SK-N-SH (cell line): ENCODE results near the gene GNAI1. TPM values are rescaled to one million over a fixed set of nuclear protein-coding genes. Genes with fewer than 3 reads are reported as not detected.

Experiments used
- CTCF ChIA-PET: fragments of 300-600, 350-600 bp; formaldehyde crosslinking; extraction: SDS; loops from one replicate; lab custom pipeline; 2021; lab: Yijun Ruan, JAX
- POLR2A ChIA-PET: fragments of 350-600 bp; sonication (Branson Sonifier 250); formaldehyde crosslinking; extraction: SDS; loops from one replicate; lab custom pipeline; 2020; ENCODE audit warnings: antibody characterized with exemption, inconsistent platforms; lab: Yijun Ruan, JAX
- DNase-seq: peaks from one replicate; pipeline ENCODE4 v3.0.0; 2012
- H2AFZ ChIP-seq: fragments of 200-600 bp; sonication (generic); 2 replicates; pipeline ENCODE4 v1.8.1; 2016; ENCODE audit warnings: antibody characterized with exemption, mild to moderate bottlenecking, low read depth
- H3F3A ChIP-seq: fragments of 200-600 bp; sonication (generic); replicated peaks from 2 replicates; pipeline ENCODE3; 2016; ENCODE audit warnings: antibody characterized with exemption, mild to moderate bottlenecking; ENCODE audit not compliant: insufficient read depth
- H3K27ac ChIP-seq, 2 experiments: fragments of 200-500 bp in 1 of 2; fragments of 200-600 bp in 1 of 2; sonication (Bioruptor generic) in 1 of 2; sonication (generic), shearing (Covaris generic) in 1 of 2; 2 replicates each; pipeline versions ENCODE4 v1.5.1 to v1.6.1; 2014 to 2016; ENCODE audit warnings: low read depth in 2 of 2, inconsistent platforms in 1 of 2, low read length in 1 of 2, mild to moderate bottlenecking in 1 of 2, mixed read lengths in 1 of 2
- H3K27me3 ChIP-seq: fragments of 200-600 bp; sonication (generic), shearing (Covaris generic); 2 replicates; pipeline ENCODE4 v1.6.1; 2016; ENCODE audit warnings: mixed run types; ENCODE audit not compliant: insufficient read depth
- H3K36me3 ChIP-seq, 2 experiments: fragments of 200-500 bp in 1 of 2; fragments of 200-600 bp in 1 of 2; sonication (Bioruptor generic) in 1 of 2; sonication (generic) in 1 of 2; replicated peaks in 1 of 2; 2 replicates each; pipeline versions ENCODE3 to v1.5.1; 2014 to 2016; ENCODE audit warnings: low read length in 1 of 2, mild to moderate bottlenecking in 1 of 2; ENCODE audit not compliant: insufficient read depth in 2 of 2, control insufficient read depth in 1 of 2
- H3K4me1 ChIP-seq, 2 experiments: fragments of 200-500 bp in 1 of 2; fragments of 200-600 bp in 1 of 2; sonication (Bioruptor generic) in 1 of 2; sonication (generic), shearing (Covaris generic) in 1 of 2; 2 replicates each; pipeline versions ENCODE4 v1.5.1 to v1.6.1; 2014 to 2016; ENCODE audit warnings: low read depth in 1 of 2, low read length in 1 of 2, mixed run types in 1 of 2; ENCODE audit not compliant: insufficient read depth in 2 of 2, control insufficient read depth in 1 of 2
- H3K4me2 ChIP-seq: fragments of 200-600 bp; sonication (generic), shearing (Covaris generic); 2 replicates; pipeline ENCODE4 v1.6.1; 2017; ENCODE audit warnings: mixed run types
- H3K4me3 ChIP-seq, 2 experiments: fragments of 200-500 bp in 1 of 2; fragments of 200-600 bp in 1 of 2; sonication (Bioruptor generic) in 1 of 2; sonication (generic), shearing (Covaris generic) in 1 of 2; 2 replicates each; pipeline versions ENCODE4 v1.5.1 to v1.8.1; 2014 to 2016; ENCODE audit warnings: low read depth in 2 of 2, inconsistent platforms in 1 of 2, low read length in 1 of 2, mild to moderate bottlenecking in 1 of 2, mixed read lengths in 1 of 2, moderate library complexity in 1 of 2
- H3K79me2 ChIP-seq: fragments of 200-600 bp; sonication (generic); 2 replicates; pipeline ENCODE4 v1.8.1; 2017; ENCODE audit warnings: mild to moderate bottlenecking; ENCODE audit not compliant: insufficient read depth
- H3K9ac ChIP-seq: fragments of 200-600 bp; sonication (generic); 2 replicates; pipeline ENCODE4 v1.6.1; 2017; ENCODE audit warnings: mixed run types
- H3K9me2 ChIP-seq: fragments of 200-600 bp; sonication (generic); 2 replicates; pipeline ENCODE4 v1.6.1; 2017; ENCODE audit warnings: mixed run types
- H3K9me3 ChIP-seq: fragments of 200-600 bp; sonication (generic); 2 replicates; pipeline ENCODE4 v1.6.1; 2017; ENCODE audit warnings: mixed run types, mild to moderate bottlenecking, moderate library complexity
- H4K20me1 ChIP-seq: fragments of 200-600 bp; sonication (generic); 2 replicates; pipeline ENCODE4 v1.6.1; 2017; ENCODE audit warnings: mild to moderate bottlenecking, mixed run types; ENCODE audit not compliant: insufficient read depth
- EZH2phosphoT487 ChIP-seq: fragments of 200-600 bp; sonication (generic); IDR thresholded peaks from 2 replicates; pipeline ENCODE4 v1.6.1; 2017; ENCODE audit warnings: low read depth, mixed run types, mild to moderate bottlenecking, antibody characterized with exemption, moderate library complexity, borderline replicate concordance
- FOSL2 ChIP-seq: IDR thresholded peaks from 2 replicates; pipeline ENCODE4 v1.4.0; 2012; ENCODE audit warnings: low read depth, mild to moderate bottlenecking, moderate library complexity, borderline replicate concordance
- FOXM1 ChIP-seq: IDR thresholded peaks from 2 replicates; pipeline ENCODE4 v1.4.0; 2012; ENCODE audit warnings: low read depth, mild to moderate bottlenecking
- GABPA ChIP-seq: IDR thresholded peaks from 2 replicates; pipeline ENCODE4 v1.4.0; 2012; ENCODE audit warnings: low read depth, mild to moderate bottlenecking
- GATA2 ChIP-seq: sonication (generic); formaldehyde crosslinking; IDR thresholded peaks from 2 replicates; pipeline ENCODE4 v1.5.0; 2020; ENCODE audit warnings: mild to moderate bottlenecking, missing genetic modification reagents
- IRF3 ChIP-seq: fragments of 150-350 bp; IDR thresholded peaks from 2 replicates; pipeline ENCODE4 v1.6.1; 2016; ENCODE audit warnings: mild to moderate bottlenecking, low read depth, low read length
- JUND ChIP-seq: IDR thresholded peaks from 2 replicates; pipeline ENCODE4 v1.4.0; 2012
- MEF2A ChIP-seq: IDR thresholded peaks from 2 replicates; pipeline ENCODE4 v1.4.0; 2012; ENCODE audit warnings: low read depth, borderline replicate concordance
- MXI1 ChIP-seq: IDR thresholded peaks from 2 replicates; pipeline ENCODE4 v1.6.1; 2012; ENCODE audit warnings: mild to moderate bottlenecking, low read depth, low read length, improper control_type of control experiment
- NRF1 ChIP-seq: IDR thresholded peaks from 2 replicates; pipeline ENCODE4 v1.6.1; 2012; ENCODE audit warnings: low read depth, mild to moderate bottlenecking, low read length
- POLR2AphosphoS5 ChIP-seq: IDR thresholded peaks from 2 replicates; pipeline ENCODE4 v1.6.1; 2012; ENCODE audit warnings: low read depth, low read length
- RAD21 ChIP-seq: IDR thresholded peaks from 2 replicates; pipeline ENCODE4 v1.6.1; 2012; ENCODE audit warnings: mild to moderate bottlenecking, low read length
- SIN3A ChIP-seq: IDR thresholded peaks from 2 replicates; pipeline ENCODE4 v1.6.1; 2012; ENCODE audit warnings: low read depth, mild to moderate bottlenecking, low read length, moderate library complexity, borderline replicate concordance
- TCF12 ChIP-seq: IDR thresholded peaks from 2 replicates; pipeline ENCODE4 v1.4.0; 2012
- TEAD4 ChIP-seq: IDR thresholded peaks from 2 replicates; pipeline ENCODE4 v1.4.0; 2012; ENCODE audit warnings: mild to moderate bottlenecking, borderline replicate concordance; ENCODE audit not compliant: insufficient read depth
- YY1 ChIP-seq: IDR thresholded peaks from 2 replicates; pipeline ENCODE4 v1.4.0; 2012; ENCODE audit warnings: low read depth, mild to moderate bottlenecking
- WGBS: methylation state at CpG from one replicate; pipeline ENCODE4 v1.1.6; 2017; ENCODE audit warnings: low lambda C conversion rate; 5-methylcytosine and 5-hydroxymethylcytosine counted together
- polyA plus RNA-seq, 3 experiments: library from polyadenylated mRNA; depleted of rRNA; stranded (reverse); fragments of >200 nt; gene quantifications; 2 replicates each; pipeline ENCODE4 v1.2.3, GENCODE V29; 2012
- TF ChIP-seq, protein P1 (sequence below): IDR thresholded peaks from 2 replicates; pipeline ENCODE4 v1.4.0; 2012; ENCODE audit warnings: low read depth
- TF ChIP-seq, protein P2 (sequence below): IDR thresholded peaks from 2 replicates; pipeline ENCODE4; 2012
- TF ChIP-seq, protein P3 (sequence below): fragments of 150-350 bp; IDR thresholded peaks from 2 replicates; pipeline ENCODE4 v1.6.1; 2017; ENCODE audit warnings: antibody characterized with exemption, low read length, low read depth, borderline replicate concordance
- TF ChIP-seq, protein P4 (sequence below): IDR thresholded peaks from 2 replicates; pipeline ENCODE4 v1.4.0; 2012; ENCODE audit warnings: low read depth, borderline replicate concordance

Gene GNAI1
- polyA plus RNA-seq, 1 of the 3 experiments (the other 2 are of a cell fraction): 69.1 TPM

DNA sequence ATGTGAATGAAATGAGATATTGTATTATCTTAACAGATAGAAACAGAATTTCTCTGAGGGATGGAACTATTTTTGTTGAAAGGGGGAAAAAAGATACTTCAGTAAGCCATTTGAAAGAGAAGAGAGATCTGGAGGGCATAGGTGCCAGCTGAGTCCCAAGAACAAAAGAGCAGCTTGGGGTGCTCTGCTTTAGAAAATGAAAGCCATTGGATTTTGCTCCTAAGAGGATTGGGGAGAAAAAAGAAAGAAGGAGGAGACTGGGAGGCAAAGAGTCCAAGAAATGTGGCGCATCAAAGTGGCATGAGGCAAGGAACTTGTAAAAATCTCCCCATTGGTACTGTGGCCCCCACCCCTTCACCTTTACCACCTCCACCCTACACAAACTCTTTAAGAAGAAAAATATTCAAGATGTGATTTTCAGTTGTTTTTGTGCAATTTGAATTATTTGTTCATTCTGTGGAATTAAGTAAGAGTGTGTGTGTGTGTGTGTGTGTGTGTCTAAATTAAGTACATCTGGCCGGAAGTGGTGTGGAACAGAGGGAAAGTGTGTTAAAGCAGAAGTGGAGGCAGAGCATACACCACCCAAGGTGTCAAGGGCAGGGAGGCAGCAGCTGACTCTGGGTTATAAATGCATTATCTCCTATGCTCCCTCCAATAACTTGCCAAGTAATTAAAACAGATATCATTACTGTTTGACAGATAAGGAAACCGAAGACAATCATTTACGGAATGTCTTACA lies 9.9 kb upstream of the GNAI1 start:
- no peaks in the 10 kb centered on the region for H3F3A ChIP-seq
- H3K27ac ChIP-seq: no peak overlapping the region
- no peaks in the 10 kb centered on the region for H3K4me1 ChIP-seq
- no peaks in the 10 kb centered on the region for H3K79me2 ChIP-seq
- no peaks in the 10 kb centered on the region for H3K36me3 ChIP-seq
- no peaks in the 10 kb centered on the region for H3K9me3 ChIP-seq
- ChIA-PET CTCF (interaction anchor here (0.6 to 1.2 kb wide), 2 partner anchors 45 to 329 kb away, joined by 3 read pairs; no protein-coding TSS in a partner anchor), POLR2A (no interaction called here)
- no peaks in the 10 kb centered on the region for H4K20me1 ChIP-seq
- no peak overlapping the region for H3K4me2 ChIP-seq
- no peaks in the 10 kb centered on the region for H3K27me3 ChIP-seq
- H3K9ac ChIP-seq: no peak overlapping the region
- H2AFZ ChIP-seq: no peak overlapping the region
- H3K4me3 ChIP-seq: no peak overlapping the region
- no peak for TF ChIP-seq FOXM1
- TF ChIP-seq RAD21: no peak
- TF ChIP-seq NRF1: no peak
- DNase-seq: no peak
- no peaks in the 10 kb centered on the region for H3K9me2 ChIP-seq
- WGBS: 86% methylated on average over 4 of the region's 4 CpGs

DNA sequence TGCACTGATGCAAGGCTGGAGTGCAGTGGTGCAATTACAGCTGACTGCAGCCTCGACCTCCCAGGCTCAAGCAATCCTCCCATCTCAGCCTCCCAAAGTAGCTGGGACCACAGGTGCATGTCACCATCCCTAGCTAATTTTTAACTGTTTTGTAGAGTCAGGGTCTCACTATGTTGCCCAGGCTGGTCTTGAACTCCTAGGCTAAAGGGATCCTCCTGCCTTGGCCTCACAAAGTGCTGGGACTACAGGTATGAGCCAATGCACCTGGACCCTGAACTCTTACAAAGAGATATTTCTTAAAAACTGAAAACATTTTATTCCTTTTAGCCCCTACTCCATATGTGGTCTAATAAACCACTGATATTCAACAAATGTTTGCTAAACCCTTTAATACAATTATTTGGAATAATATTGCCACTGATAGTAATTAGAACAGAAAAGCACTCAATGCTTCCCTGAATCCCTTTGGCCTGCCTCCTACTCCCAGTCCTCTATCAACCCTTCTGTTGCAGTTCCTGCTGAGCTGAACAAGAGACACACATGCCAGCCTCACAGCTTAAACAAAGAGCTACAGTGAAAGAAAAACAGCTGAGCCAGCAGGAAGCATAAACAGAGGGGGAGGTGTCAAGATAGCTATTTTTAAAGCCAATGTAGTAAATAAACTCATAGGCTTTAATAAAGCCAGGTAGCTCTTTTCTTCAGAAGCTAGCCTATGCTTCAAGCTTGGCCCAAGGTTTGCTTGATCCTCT lies 7.0 kb upstream of the GNAI1 start:
- no peak overlapping the region for H3K27ac ChIP-seq
- ChIA-PET CTCF (interaction anchor here (0.9 to 1.2 kb wide), 5 partner anchors 24 to 265 kb away, joined by 3 to 4 read pairs (median 3); no protein-coding TSS in a partner anchor), POLR2A (no interaction called here)
- no peak overlapping the region; the same call in 1 of the 2 replicates for H2AFZ ChIP-seq
- H3K4me1 ChIP-seq: no peaks in the 10 kb centered on the region; a peak in 1 of 4 replicates
- no peaks in the 10 kb centered on the region for H3K9me3 ChIP-seq
- no peak overlapping the region for H3K9ac ChIP-seq
- H3K36me3 ChIP-seq: no peaks in the 10 kb centered on the region
- DNase-seq: no peak
- no peak overlapping the region for H3K4me3 ChIP-seq
- no peaks in the 10 kb centered on the region for H4K20me1 ChIP-seq
- H3F3A ChIP-seq: peaks cover 8% of the 10 kb centered on the region
- H3K79me2 ChIP-seq: no peaks in the 10 kb centered on the region
- no peaks in the 10 kb centered on the region for H3K9me2 ChIP-seq
- 68% methylated on average over 1 of the region's 1 CpG for WGBS
- no peaks in the 10 kb centered on the region for H3K27me3 ChIP-seq
- TF ChIP-seq MEF2A: no peak
- no peak for TF ChIP-seq JUND
- TF ChIP-seq SIN3A: no peak
- TF ChIP-seq POLR2AphosphoS5: no peak
- TF ChIP-seq YY1: no peak
- TF ChIP-seq GATA2 (CRISPR knock-in tag): no peak
- TF ChIP-seq TCF12: no peak
- no peak for TF ChIP-seq TEAD4
- TF ChIP-seq, protein P1, sequence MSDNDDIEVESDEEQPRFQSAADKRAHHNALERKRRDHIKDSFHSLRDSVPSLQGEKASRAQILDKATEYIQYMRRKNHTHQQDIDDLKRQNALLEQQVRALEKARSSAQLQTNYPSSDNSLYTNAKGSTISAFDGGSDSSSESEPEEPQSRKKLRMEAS: no peak
- no peak for TF ChIP-seq MXI1
- TF ChIP-seq NRF1: no peak
- no peak for TF ChIP-seq FOXM1
- TF ChIP-seq, protein P2, sequence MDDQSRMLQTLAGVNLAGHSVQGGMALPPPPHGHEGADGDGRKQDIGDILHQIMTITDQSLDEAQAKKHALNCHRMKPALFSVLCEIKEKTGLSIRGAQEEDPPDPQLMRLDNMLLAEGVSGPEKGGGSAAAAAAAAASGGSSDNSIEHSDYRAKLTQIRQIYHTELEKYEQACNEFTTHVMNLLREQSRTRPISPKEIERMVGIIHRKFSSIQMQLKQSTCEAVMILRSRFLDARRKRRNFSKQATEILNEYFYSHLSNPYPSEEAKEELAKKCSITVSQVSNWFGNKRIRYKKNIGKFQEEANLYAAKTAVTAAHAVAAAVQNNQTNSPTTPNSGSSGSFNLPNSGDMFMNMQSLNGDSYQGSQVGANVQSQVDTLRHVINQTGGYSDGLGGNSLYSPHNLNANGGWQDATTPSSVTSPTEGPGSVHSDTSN: no peak
- no peak for TF ChIP-seq GABPA
- TF ChIP-seq, protein P3, sequence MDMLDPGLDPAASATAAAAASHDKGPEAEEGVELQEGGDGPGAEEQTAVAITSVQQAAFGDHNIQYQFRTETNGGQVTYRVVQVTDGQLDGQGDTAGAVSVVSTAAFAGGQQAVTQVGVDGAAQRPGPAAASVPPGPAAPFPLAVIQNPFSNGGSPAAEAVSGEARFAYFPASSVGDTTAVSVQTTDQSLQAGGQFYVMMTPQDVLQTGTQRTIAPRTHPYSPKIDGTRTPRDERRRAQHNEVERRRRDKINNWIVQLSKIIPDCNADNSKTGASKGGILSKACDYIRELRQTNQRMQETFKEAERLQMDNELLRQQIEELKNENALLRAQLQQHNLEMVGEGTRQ: no peak
- no peak for TF ChIP-seq EZH2phosphoT487
- no peak for TF ChIP-seq IRF3
- TF ChIP-seq, protein P4, sequence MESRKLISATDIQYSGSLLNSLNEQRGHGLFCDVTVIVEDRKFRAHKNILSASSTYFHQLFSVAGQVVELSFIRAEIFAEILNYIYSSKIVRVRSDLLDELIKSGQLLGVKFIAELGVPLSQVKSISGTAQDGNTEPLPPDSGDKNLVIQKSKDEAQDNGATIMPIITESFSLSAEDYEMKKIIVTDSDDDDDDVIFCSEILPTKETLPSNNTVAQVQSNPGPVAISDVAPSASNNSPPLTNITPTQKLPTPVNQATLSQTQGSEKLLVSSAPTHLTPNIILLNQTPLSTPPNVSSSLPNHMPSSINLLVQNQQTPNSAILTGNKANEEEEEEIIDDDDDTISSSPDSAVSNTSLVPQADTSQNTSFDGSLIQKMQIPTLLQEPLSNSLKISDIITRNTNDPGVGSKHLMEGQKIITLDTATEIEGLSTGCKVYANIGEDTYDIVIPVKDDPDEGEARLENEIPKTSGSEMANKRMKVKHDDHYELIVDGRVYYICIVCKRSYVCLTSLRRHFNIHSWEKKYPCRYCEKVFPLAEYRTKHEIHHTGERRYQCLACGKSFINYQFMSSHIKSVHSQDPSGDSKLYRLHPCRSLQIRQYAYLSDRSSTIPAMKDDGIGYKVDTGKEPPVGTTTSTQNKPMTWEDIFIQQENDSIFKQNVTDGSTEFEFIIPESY: no peak
- no peak for TF ChIP-seq FOSL2
- H3K4me2 ChIP-seq: no peak overlapping the region
